GM18498 (cell line): ENCODE measurements around the gene RUNX2.
"Not testable (repeated sequence)": the region's sequence is repeated elsewhere in the genome, so short reads cannot be mapped to it uniquely, and the experiment has no call there.

Source experiments
- ATAC-seq: cut with Tn5 transposase; IDR thresholded peaks from one replicate; pipeline ENCODE4 v1.9.1; 2021; ENCODE audit warnings: mild to moderate bottlenecking, moderate library complexity; ENCODE audit not compliant: unreplicated experiment

RUNX2 gene

DNA sequence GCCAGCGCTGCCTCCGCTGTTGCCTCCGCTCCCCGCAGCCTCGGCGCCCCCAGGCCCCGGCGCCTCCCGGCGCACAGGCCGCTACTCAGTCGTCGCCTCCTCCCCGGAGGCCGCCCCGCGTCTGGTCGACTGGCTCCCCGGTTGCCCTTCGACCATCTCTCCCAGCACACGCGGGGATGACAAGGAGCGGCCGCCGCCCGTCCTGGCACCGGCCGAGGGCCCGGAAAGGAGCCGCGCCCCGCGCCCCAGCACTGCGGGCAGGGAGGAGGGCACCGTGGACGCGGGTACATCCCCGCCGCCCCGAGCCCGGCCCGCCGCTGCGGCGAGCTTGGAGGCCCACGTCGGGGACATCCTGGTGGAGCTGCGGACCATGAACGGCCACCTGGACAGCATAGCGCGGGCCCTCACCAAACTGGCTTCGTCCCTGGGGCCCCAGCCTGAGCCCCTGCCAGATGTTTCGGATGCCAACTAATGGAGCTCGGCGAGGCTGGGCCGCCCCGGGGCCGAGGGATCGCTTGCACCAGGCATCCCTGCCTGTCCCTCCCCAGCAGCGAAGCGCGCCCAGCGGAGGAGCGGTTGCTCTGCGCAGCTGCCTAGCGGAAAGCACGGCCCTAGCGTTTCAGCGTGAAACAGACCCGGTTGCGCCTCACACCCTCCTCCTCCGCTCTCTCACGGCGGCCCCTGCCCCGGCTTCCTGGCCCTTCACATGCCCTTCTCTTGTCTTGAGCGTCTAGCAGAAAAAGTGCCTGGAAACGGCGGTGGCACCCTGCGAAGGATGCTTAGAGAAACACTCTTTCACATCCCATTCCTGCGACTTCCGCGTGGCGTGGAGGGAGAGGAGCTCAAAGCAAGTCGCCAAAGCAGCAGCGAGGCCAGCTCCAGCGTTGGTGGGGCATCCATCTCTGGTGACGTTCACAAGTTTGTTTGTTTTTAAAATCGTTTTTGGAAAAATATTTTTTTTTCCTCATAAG lies 335.4 kb downstream of the RUNX2 start:
- no peak for ATAC-seq

DNA sequence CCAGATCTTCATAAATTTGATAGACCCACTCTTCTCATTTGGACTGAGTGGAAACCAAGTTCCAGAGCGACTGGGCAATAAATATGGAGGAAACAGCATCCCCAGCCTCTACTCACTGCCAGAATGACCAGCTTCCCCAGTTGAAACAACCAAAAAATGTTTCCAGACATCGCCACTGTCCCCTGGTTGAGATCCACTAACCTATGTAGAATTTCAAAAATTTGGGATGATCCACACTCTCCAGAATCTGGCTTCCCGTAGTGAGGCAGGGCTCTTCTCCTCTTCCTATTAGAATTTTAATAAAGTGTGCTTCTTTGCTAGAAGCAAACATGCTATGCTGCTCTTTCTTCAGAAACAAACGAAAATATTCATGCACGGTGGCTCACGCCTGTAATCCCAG lies 336.6 kb downstream of the RUNX2 start:
- ATAC-seq = no peak

DNA sequence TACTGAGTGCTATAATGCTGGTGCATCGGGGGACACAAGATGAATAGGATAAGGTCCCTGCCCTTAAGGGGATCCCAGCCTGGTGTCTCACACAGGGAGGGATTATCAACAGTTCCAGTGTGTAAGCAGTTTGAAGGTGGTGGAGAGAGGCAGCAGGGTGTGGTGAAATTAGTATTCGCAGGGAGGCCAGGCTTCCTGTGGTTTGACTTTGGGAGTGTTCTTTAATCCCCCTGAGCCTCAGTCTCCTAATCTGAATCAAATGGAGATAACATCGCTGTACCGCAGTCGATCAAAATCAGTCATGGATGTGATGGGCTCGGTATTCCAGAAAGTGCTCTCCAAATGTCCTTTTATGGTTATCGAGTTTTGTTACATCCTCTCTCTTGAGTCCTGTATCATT lies 337.7 kb downstream of the RUNX2 start:
- ATAC-seq = no peak

DNA sequence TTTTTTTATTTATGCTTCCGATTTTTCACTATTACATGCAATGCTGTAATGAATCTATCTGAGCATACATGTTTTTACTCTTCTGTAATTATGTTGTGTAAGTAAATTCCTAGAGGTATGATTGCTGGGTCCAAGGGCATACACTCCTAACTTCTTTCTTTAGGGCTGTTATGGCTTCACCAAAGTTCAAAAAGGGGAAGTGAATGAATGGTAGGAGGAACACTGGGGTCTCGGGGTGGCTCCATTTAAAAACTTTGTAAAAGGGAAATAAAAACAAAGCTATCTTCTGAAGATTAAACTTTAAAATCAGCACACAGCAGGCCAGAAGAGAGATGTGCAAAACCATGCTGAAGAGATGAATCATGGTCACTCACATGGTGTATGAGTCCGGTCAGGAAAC lies 338.7 kb downstream of the RUNX2 start:
- ATAC-seq = no peak

DNA sequence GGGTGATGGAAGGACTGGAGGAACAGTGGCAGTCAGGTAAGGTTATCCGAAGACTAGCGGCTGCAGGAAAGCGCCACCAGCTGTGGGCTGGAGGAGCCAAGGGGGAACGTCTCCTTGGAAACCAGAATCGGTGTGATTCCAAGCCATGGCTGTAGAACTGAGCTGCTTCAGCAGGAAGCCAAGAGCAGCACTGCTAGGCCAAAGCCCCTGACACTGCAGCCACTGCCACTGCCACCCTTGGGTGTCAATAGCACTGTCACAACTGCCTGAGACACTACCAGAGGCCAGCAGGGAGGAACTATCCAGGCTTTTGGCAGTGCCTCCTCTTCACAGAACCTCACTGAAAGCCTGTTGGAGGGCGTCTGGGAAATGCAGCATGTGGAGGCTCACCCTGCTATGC lies 339.2 kb downstream of the RUNX2 start:
- ATAC-seq = no peak

DNA sequence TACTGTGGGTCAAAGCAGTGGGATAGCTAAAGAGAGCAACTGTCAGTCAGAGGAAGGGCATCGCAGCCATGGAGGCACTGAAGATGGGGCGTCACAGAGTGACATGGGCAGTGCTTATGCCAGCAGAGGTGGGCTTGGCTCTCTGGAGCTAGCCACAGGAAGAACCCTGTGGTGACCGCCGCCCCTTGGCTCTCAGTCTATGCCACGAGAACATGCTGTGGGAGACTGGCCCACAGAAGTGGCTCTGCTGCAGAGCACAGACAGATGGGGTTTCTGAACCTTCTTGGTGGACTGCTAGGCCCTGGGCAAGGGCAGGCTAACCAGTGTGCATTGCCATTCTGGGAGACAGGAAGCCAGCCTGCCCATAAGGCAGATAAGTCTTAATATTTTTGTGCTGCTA lies 339.6 kb downstream of the RUNX2 start:
- ATAC-seq = no peak

DNA sequence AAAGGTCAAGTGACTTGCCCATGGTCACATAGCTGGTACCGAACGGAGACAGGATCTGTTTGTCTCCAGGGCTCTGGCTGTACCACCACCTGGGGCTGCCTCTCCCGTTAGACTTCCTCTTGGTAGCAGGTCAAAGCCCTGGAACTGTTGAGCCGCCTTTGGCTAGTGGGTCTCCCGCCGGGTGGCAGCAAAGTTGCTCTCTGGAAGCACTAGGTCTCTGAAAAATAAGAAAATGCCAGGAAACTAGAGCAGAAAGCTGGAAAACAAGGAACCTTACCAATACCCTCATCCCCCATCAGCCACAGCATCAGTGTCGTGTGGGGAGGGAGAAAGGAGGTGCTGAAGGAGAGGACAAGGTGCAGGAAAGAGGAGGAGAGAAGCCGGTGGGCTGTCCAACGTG lies 340.6 kb downstream of the RUNX2 start:
- no peak for ATAC-seq

DNA sequence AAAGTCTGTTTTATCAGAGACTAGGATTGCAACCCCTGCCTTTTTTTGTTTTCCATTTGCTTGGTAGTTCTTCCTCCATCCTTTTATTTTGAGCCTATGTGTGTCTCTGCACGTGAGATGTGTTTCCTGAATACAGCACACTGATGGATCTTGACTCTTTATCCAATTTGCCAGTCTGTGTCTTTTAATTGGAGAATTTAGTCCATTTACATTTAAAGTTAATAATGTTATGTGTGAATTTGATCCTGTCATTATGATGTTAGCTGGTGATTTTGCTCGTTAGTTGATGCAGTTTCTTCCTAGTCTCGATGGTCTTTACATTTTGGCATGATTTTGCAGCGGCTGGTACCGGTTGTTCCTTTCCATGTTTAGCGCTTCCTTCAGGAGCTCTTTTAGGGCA lies 345.0 kb downstream of the RUNX2 start:
- not testable (repeated sequence) for ATAC-seq

DNA sequence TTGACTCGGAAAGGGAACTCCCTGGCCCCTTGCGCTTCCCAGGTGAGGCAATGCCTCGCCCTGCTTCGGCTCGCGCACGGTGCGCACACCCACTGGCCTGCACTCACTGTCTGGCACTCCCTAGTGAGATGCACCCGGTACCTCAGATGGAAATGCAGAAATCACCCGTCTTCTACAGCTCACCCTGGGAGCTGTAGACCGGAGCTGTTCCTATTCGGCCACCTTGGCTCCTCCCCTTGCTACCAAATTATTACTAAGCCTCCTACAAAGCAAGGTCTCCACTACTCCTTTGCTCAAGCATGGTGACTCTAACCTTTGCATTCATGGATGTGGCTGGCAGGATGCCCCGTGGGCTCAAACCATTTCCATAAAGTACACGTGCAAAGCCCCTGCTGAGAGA lies 347.0 kb downstream of the RUNX2 start:
- ATAC-seq = not testable (repeated sequence)

DNA sequence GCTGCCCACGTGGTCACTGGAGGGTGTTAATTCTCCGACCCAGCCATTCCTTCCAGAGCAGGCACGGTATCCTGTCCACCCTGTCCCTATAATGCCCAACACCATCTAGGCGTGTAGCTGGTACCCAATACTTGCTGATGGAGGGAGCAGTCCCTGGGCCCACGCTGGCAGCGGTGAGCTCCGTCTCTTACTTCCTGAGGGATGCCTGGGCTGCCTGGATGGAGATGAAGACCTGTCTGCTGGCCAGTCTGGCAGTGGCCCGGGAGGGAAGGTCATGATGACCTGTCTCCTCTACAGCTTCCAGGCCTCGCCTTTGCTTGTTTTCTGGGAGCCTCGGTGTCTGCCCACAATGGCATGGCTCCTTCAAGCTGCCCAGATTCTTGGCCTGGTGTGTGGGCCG lies 347.5 kb downstream of the RUNX2 start:
- no peak for ATAC-seq

DNA sequence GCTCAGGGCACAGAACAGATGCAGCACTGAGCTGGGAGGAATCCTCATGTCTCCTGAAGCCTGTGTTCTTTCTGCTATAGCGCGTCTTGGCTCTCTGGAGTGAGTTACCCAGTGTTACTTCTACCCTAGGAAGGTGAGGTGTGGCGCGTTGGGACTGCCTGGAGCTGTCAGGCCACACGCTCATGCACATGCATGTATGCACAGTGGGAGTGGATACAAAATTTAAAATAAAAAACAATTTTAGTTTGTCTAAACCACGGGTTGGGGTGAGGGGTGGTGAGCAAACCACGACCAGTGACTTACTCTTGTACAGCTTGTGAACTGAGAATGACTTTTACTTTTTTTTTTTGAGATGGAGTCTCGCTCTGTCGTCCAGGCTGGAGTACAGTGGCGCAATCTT lies 348.2 kb downstream of the RUNX2 start:
- no peak for ATAC-seq

DNA sequence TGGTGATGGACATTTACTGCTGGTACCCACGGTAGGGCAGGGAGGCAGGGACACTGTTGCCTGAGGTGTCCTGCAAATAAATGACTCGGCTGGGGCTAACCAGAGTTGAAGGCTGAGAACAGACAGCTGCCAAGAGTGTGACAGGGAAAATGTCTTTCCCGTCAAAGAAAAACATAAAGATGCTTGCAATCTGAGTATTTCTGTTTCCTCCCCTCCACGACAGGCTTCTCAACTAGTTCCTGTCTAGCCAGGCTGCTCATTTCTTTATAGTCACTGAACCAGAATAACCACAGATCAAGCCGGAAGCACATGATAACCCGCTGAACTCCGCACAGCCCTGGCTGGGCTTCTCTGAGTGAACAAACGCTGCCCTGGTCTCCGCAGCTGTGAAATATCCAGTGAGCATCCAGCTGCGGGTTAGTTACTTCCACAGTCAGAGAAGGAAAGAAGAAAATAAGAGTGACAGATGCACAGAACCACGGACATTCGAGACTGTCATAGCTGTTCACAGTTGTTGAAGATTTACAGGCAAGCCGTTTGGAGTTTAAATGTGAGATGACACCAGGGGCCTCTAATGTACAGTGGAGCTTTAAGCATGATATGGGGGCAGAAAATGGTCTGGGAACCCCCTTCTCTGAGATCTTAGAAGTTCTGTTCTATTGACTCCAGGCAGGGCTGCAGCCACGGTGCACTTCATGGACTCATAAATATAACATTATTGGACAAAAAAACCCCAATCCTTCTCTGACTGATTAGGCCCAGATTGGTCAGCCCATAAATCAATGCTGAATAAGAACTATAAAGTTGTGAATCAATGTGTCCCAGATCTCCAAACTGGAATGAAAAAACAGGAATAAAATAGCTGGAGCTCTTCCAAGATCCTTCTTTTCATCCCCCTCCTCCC lies 349.5 kb downstream of the RUNX2 start:
- peak; percentile 47 for ATAC-seq

DNA sequence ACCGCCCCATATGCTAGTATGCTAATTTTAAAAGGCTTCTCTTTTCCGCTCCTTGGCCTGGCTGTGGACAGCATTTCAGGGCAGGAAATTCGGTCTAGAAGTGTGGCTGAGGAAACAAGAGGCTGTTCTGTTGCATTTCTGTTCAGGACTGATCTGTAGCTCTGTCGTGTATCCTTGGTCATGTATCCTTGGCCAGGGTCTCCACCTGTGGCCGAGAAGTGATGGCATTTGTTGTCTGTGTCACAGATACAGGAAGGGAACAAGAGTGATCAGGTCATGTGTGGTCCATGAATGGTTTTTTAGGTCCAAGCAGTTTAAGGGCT lies 350.1 kb downstream of the RUNX2 start:
- no peak for ATAC-seq

DNA sequence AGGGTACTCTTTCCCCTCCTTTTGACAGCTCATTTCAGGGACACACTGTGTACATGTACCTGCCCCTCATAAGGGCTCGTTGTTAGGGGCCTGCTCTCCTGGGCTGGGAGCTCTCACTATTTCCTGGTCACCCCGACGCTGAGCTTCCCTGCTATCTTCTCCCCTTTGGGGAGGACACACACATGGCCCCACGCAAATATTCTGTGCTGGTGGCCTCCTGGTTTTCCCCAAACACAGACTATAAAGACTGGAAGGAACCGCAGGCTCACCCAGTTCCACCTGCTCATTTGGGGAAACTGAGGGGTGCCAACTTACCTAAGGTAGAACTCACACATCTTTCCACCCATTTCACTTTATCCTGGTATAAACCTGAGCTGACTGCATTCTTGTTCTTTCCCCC lies 351.0 kb downstream of the RUNX2 start:
- no peak for ATAC-seq

DNA sequence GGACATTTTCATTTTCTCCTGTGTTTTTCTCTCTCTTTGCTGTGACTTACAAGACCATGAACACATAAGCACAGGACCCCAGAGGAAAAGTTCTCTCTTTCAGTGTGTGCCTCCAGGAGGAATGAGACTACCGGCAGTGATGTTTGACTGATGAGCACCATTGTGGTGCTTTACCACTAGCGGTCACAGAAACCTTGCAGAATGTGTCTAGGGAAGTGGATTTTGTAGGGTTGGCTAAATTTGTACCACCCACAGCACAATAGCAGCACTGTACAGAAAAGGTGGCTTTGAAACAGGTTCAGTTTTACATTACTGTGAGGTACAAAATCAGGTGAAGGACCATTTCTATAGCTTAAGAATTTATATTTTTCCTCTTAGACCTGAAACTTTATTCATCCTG lies 351.5 kb downstream of the RUNX2 start:
- ATAC-seq = no peak

DNA sequence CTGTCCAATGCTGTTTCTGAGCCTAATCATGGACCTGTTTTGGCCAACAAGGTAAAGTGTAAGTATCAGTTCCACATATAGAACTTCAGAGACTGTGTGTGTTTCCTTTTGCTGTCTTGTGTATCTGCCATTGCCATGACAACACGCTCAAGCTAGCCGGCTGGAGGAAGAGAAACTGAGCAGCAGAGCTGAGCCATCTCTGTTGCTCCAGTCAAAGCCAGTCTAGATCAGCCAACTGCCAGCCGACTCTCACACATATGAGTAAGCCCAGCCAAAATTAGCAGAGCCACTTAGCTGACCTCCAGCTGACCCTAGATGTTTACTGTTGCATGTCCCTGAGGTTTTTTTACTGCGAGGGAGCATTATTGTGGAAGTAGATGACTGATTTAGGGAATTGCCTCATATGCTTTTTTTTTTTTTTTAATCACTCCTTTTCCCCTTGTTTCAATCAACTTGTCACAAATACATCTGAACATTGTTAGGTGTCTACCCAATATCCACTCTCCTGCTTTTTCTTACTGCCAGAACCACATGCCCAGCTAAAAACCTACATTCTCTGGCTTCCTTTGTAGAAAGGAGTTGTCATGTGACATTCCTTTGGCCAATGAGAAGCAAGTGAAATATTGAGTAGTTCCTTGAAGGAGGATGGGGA lies 353.9 kb downstream of the RUNX2 start:
- peak; percentile 93 for ATAC-seq

DNA sequence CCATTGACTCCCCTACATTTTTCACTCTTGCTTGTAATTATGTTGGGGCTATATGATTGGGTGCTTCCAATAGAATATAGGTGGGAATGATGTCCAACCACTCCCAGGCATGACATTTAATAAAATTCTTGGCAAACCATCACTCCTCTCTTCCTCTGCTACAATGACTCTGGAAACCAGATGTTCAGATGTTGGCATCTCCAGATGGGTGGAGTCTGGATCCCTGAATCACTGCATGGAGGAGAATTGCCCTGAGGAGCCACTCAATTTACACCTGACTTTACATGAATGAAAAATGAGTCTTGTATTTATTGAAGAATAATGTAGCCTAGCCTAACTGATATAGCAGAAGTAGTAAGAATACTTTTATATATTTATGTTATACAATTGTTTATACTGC lies 356.3 kb downstream of the RUNX2 start:
- ATAC-seq = no peak

DNA sequence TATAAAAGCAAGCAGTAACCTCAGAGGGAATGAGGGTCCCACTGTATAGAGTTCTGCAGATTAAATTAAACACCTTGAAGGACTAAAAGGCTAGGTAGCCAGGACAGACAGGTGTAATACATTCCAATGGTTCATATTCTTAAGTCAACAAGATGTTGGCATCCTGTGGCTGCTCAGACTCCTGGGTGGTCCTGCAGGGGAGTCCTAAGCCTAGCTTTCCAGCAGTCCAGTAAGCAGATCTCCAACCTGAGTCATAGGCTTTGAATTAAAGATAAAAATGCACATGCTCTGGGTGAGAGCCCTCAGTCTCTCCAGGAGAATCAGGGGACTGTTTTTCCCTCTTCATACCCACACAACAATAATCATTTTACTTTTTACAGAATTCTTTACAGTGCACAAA lies 356.9 kb downstream of the RUNX2 start:
- no peak for ATAC-seq

DNA sequence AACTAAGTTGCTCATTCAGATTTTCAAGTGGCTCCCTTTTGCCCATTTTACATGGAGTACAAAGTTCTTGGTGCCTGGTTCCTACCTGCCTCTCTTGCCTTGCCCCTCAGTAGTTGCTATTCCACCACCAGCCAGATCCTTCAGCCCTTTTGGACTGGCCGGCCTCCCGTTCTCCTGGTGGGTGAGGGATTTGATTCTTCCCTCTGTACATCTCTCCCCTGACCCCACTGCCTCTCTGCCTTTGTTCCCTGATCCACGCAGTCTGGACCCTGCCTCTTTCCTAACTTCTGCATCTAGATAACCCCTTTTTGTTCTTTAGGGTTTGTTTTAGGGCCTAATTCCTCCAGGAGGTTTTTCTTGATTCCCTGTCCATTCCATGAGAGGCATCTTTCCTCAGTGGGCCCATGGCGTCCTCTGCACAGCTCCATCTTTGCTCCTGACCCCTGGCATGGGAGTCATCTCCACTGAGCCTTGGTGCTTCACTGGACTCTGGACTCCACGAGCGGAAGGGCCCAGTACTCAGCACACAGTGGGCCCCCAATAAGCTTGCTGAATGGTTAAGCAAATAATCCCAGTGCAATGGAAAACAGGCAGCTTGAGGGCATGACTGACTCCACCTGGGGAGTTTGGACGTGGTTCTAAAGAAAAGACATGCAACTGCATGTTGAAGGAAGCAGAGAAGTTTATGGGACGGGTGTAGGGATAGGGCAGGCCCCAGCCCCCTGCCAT lies 358.9 kb downstream of the RUNX2 start:
- peak; percentile 12 for ATAC-seq

DNA sequence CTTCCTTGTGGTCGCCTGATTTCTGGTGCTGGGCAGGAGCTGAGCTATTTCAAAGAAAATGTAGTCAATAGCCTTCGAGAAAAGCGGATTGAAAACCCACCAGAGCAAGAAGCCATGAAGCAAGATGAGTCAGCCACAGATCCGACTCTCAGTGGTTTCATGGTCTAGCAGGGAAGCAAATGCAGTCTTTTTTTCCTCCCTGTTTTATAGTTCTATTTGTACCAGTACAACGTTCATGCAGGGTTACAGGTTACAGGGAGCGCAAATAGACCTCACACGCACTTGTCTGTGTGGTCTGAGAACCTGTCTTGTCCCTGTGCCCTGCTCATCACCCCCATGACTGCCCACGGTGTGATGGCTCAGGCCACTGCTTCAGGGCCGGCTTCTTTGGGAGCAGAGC lies 359.4 kb downstream of the RUNX2 start:
- ATAC-seq = peak; percentile 90

DNA sequence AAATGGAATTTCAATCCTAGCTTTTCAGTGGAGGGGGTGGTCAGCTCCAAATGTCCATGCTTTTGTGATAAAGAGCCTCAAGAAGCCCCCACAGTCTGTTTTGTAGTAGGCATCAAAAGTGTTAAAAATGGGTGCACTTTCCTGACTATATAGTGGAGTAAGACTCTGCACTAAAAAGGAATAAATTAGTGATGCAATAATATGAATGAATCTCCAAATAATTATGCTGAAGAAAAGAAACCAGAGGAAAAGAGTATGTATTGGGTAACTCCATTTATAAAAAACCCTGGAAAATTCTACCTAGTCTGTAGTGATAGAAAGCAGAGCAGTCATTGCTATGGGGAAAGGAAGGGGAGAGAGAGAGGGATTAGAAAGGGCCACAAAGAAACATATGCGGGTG lies 360.1 kb downstream of the RUNX2 start:
- no peak for ATAC-seq
